HG02943 (cell line): ENCODE measurements around the gene LIN7B.

Experiments
- ATAC-seq: cut with Tn5 transposase; IDR thresholded peaks from one replicate; pipeline ENCODE4 v1.9.1; 2021; ENCODE audit warnings: mild to moderate bottlenecking, low read depth, moderate library complexity; ENCODE audit not compliant: unreplicated experiment

The LIN7B gene

DNA sequence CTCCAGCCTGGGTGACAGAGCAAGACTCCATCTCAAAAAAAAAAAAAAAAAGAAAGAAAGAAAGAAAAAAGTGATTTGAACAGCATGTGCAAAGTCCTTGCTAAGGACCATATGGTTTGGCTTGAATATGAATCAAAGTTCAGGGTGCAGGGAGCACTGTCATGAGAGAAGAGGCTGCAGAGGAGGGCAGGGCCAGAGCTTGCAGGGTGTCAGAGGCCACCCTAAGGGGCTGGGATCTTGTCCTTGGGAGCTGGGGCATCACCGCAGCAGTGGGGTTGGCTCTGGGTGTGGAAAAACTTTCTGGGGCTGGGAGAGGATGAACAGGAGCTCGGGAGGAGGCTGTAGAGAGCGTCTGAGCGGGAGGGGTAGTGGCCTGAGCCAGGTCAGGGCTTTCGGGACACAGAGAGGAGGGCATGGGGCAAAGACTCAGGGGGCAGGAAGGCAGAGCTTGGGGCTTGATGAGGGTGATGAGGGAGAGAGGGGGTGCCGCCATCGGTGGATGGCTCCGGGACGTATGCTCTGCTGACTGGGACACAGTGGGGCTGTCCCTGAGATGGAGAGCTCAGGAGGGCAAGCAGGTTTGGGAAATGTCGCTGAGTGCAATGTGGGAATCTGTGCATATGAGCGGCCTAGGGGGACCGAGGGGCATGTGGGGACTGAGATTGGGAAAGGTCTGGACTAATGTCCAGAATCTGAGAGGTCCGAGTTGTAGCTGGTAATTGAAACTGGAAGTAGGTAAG lies 46.5 kb downstream of the LIN7B start:
- no peak for ATAC-seq

- ATAC-seq: no peak
Observed at GRCh38 chr19:49161987-49162386, 47.8 kb downstream of the LIN7B start.

- no peak for ATAC-seq
Observed at GRCh38 chr19:49165111-49165750, 51.1 kb downstream of the LIN7B start.

DNA sequence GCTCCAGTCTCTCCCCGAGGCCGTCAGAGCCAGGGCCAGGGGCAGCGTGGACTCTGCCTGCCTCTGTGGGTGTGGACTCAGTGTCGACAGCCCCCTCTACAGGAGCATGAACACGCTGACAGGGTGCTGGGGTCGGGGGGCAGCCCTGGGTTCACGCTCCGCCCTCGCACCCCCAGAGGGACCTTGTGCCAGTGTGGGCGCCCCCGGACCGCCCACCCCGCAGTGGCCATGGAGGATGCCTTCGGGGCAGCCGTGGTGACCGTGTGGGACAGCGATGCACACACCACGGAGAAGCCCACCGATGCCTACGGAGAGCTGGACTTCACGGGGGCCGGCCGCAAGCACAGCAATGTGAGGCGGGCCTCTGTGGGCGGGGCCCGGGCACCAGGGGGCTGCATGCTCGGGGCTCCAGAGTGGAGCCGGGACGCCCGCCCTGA lies 51.7 kb downstream of the LIN7B start:
- no peak for ATAC-seq

GRCh38 chr19:49167857-49168409 lies 53.8 kb downstream of the LIN7B start:
- ATAC-seq: no peak
